Measurements from ENCODE around the gene RRM2.

- TF ChIP-seq CTCF (IDR thresholded peaks at IDR 0.05; ENCODE audit: insufficient read depth, low read depth, low read length) (no peak), EZH2 (IDR thresholded peaks at IDR 0.05; ENCODE audit: insufficient read depth, low read length) (no peak)
These were observed 34.8 kb downstream of the RRM2 start for GRCh38 chr2:10157293-10157692.

Measured in astrocyte (in vitro differentiated cells and primary cell).